Activated naive CD4-positive, alpha-beta T cell treated with anti-CD3 and anti-CD28 coated beads, Interleukin-2, amount 10 ng/mL, durations not matched to agents 7 days and 5 days (primary cell): Measurements from ENCODE around the gene SCN8A.

Experiments used
- CTCF ChIA-PET: fragments of 350-600 bp; sonication (Branson Sonifier 250); formaldehyde crosslinking; loops from one replicate; lab custom pipeline; 2021; ENCODE audit warnings: antibody characterized with exemption; lab: Charles Lee
- DNase-seq: peaks from one replicate; pipeline ENCODE4 v3.0.0-alpha.2; 2020
- H3K27ac Mint-ChIP-seq: one replicate; pipeline ENCODE4 v1.8.0; 2021; ENCODE audit warnings: mild to moderate bottlenecking, moderate library complexity, mixed read lengths
- H3K27me3 Mint-ChIP-seq: one replicate; pipeline ENCODE4 v1.8.0; 2021; ENCODE audit warnings: mild to moderate bottlenecking, mixed read lengths
- H3K36me3 Mint-ChIP-seq: one replicate; pipeline ENCODE4 v1.8.0; 2021; ENCODE audit warnings: mixed read lengths
- H3K4me1 Mint-ChIP-seq: one replicate; pipeline ENCODE4 v1.8.0; 2021; ENCODE audit warnings: mixed read lengths
- H3K4me3 Mint-ChIP-seq: one replicate; pipeline ENCODE4 v1.8.0; 2021; ENCODE audit warnings: mild to moderate bottlenecking, moderate library complexity, mixed read lengths
- H3K9me3 Mint-ChIP-seq: one replicate; pipeline ENCODE4 v1.8.0; 2021; ENCODE audit warnings: mixed read lengths

SCN8A gene

DNA sequence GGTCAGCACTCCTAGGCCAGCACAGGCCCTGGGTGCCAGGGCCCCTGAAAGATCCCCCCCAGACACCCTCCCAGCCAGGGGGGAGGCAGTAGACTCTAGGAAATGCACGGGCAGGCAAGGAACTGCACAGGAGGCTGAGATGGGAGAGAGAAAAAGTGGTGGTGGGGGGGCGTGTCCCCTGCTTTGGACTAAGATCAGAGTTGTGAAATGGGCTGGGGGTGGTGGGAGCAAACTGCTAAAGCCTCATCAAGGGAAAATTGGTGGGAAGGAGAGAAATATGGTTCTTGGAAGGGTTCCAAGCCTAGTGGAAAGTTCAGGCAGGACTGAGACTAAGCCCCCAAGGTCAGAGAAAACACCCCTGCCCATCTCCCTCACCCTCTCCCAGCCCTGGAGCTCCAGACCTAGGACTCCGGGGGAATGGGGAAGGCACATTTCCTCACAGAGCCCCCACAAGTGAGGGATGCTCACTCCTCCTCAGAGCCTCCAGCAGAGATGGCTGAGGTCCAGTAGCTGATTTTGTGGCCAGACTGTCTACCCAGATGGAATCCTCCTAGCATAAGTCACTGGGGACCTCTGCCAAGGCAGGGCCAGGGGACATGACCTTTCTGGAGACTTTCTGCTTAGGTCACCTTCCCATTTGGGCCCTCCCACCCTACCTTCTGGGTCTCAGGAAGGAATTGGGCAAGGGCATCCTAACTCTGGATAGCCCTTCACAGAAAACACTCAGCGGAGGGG is 227.7 kb downstream of the SCN8A start:
- Mint-ChIP-seq H3K4me3 (no peak overlapping the region), H3K36me3 (no peaks in the 10 kb centered on the region), H3K27ac (no peak overlapping the region), H3K4me1 (peaks cover 11% of the 10 kb centered on the region), H3K9me3 (no peaks in the 10 kb centered on the region), H3K27me3 (peaks cover 72% of the 10 kb centered on the region)
- DNase-seq, result no peak
- CTCF ChIA-PET, result interaction anchor here (2.5 kb wide), 1 partner anchor 400 kb away, joined by 5 read pairs; no protein-coding TSS in a partner anchor

- H3K4me3 Mint-ChIP-seq, result peak overlapping the region; percentile 63
- CTCF ChIA-PET, result interaction anchor here (1.2 to 2.5 kb wide), 5 partner anchors 10 to 401 kb away, joined by 4 to 6 read pairs (median 4); no protein-coding TSS in a partner anchor
- DNase-seq, result no peak
- no peaks in the 10 kb centered on the region for H3K9me3 Mint-ChIP-seq
- peaks cover 75% of the 10 kb centered on the region for H3K27me3 Mint-ChIP-seq
- H3K36me3 Mint-ChIP-seq, result no peaks in the 10 kb centered on the region
- H3K4me1 Mint-ChIP-seq, result peaks cover 9% of the 10 kb centered on the region
- H3K27ac Mint-ChIP-seq, result no peak overlapping the region
Observed at GRCh38 chr12:51819736-51820525, 228.9 kb downstream of the SCN8A start.

DNA sequence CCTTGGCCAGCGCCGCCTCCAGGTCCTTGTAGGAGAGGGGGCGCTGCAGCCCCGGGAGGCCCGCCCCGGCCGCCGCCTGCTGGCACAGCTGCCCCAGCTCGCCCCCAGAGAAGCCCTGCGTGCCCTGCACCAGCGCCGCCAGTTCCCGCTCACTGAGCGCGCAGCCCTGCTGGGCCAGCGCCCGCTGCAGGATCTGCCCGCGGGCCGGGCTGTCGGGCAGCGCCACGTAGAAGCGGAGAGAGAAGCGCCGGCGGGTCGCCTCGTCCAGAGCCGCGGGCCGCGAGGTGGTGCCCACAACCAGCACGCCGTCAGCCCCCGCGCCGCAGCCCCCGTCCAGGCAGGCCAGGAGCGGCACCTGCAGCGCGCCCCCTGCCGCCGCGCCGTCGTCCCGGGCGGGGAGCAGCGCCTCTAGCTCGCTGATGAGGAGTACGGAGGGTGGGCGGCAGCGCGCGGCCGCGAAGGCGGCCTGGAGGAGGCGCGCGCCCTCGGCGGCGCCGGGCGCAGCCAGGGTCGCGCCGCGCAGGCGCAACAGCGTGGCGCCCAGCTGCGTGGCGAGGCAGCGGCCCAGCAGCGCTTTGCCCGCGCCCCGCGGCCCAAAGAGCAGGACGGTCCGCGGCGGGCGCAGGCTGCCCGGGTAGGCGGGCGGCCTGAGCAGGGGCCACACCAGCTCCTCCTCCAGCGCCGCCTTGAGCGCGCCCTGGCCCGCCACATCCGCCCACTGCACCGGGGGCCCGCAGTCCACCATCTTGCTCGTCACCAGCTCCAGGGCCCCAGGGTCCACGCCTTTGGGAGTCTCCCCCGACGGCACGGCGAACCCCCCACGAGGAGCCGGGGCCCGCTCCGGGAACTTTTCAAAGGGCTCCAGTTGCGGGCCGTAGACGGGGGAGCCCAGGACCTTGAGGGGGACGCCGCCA is 229.8 kb downstream of the SCN8A start:
- CTCF ChIA-PET, result interaction anchor here (1.2 to 2.5 kb wide), 5 partner anchors 11 to 402 kb away, joined by 4 to 6 read pairs (median 4); no protein-coding TSS in a partner anchor
- DNase-seq, result peak; percentile 79
- no peaks in the 10 kb centered on the region for H3K9me3 Mint-ChIP-seq
- H3K36me3 Mint-ChIP-seq, result no peaks in the 10 kb centered on the region
- H3K4me3 Mint-ChIP-seq, result peak overlapping the region; percentile 63
- peaks cover 8% of the 10 kb centered on the region for H3K4me1 Mint-ChIP-seq
- no peak overlapping the region for H3K27ac Mint-ChIP-seq
- H3K27me3 Mint-ChIP-seq, result peaks cover 71% of the 10 kb centered on the region

DNA sequence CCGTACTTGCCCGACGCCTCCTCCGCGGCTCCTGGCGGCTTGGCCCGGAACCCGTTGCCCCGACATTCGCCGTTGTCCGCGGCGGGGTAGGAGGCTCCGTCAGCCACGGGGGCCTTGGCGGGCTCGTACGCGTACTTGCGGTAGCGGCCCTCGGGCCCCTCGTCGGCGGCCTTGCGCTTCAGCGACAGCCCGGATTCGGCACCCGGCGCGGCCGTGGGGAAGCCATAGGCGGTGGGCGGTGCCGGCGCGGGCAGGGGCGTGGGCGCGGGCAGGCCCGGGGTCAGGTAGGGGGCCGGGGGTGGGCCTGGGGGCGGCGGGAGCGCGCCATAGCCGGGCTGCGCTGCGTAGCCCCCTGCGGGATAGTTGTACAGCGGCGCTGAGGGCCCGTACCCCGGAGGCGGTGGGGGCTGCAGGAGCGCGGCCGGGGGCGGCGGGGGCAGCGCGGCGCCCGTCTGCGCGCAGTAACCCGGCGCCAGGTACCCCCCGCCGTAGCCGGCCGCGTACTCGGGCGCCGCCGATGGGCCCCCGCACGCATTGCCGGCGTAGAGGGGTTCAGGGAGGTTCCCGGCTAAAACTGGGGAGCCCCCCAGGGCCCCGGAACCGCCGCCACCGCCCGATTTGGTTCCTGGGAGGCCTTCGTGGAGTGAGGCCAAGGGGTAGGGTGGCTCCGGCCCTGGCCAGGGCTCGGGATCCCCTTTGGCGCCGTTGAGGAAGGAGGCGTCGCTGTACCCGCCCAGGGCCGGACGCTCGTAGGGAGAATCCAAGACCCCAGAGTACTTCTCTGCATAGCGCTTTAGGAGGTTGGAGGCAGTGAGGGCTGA is 230.6 kb downstream of the SCN8A start:
- no peak for DNase-seq
- Mint-ChIP-seq H3K4me1 (peaks cover 8% of the 10 kb centered on the region), H3K9me3 (no peaks in the 10 kb centered on the region), H3K27ac (no peak overlapping the region), H3K27me3 (peaks cover 62% of the 10 kb centered on the region), H3K4me3 (peak overlapping the region; percentile 45), H3K36me3 (no peaks in the 10 kb centered on the region)
- CTCF ChIA-PET, result interaction anchor here (1.3 to 3.4 kb wide), 3 partner anchors 10 to 401 kb away, joined by 4 to 25 read pairs (median 6); no protein-coding TSS in a partner anchor

DNA sequence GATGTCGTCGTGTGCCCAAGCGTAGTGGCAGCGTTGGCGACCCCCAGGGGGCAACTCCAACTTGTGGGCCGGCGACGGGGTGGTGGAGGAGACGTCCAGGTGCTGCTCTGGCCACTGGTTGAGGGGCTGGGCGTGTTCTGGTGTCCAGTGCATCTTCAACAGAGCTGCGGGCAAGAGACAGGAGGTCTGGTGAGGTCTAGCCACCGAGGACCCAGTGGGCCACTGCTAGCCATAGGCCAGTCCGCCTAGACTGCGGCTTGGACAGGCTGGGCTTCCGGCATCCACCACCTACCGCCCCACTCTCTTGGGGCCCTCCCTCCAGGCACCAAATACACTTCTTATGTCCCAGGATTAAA is 231.2 kb downstream of the SCN8A start:
- DNase-seq, result no peak
- peaks cover 56% of the 10 kb centered on the region for H3K27me3 Mint-ChIP-seq
- CTCF ChIA-PET, result interaction anchor here (3.4 kb wide), 1 partner anchor 402 kb away, joined by 25 read pairs; no protein-coding TSS in a partner anchor
- no peaks in the 10 kb centered on the region for H3K36me3 Mint-ChIP-seq
- no peaks in the 10 kb centered on the region for H3K9me3 Mint-ChIP-seq
- H3K4me1 Mint-ChIP-seq, result peaks cover 14% of the 10 kb centered on the region
- peak overlapping the region; percentile 45 for H3K27ac Mint-ChIP-seq
- peak overlapping the region; percentile 45 for H3K4me3 Mint-ChIP-seq

GRCh38 chr12:51822956-51823355 is 231.9 kb downstream of the SCN8A start:
- Mint-ChIP-seq H3K27ac (no peak overlapping the region), H3K4me3 (peak overlapping the region; percentile 21), H3K4me1 (peaks cover 21% of the 10 kb centered on the region), H3K9me3 (no peaks in the 10 kb centered on the region), H3K36me3 (no peaks in the 10 kb centered on the region), H3K27me3 (peaks cover 50% of the 10 kb centered on the region)
- CTCF ChIA-PET, result interaction anchor here (0.6 to 3.4 kb wide), 4 partner anchors 9 to 403 kb away, joined by 3 to 25 read pairs (median 4); partner anchors contain the start of gene SLC4A8
- DNase-seq, result no peak

DNA sequence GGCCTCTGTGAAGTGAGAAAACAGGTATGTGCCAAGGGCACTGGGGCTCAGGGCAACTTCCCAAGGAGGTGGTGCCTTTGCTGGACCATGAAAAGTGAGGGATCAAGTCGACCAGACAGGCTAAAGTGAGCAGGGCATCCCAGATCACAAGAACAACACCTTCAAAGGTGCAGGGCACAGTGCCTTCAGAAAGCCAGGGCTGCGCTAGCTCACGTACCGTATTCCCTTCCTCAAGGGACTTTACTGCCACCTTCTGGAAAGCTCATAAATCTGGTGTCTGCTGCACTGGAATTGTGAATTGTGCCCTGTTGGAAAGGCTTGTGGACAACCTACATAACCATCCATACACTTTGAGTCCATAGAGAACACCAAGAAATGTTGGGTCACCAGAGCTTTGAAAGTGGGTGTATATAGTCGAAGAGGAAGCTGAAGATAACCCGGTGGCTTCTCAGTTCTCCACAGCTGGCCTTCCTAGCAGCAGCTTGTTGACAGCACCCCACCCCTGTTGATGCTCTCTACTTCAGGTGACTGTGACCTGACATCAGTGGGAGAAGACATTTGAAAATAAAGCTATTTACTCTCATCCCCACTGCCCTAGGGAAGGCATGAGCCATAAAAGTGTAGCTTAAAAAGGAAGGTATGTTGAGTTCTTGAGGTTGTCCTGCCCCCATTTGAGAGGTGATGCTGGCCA is 233.0 kb downstream of the SCN8A start:
- CTCF ChIA-PET, result interaction anchor here (0.6 to 3.4 kb wide), 16 partner anchors 8 to 404 kb away, joined by 3 to 25 read pairs (median 3); partner anchors contain the start of gene SLC4A8
- no peak overlapping the region for H3K4me3 Mint-ChIP-seq
- H3K27ac Mint-ChIP-seq, result no peak overlapping the region

GRCh38 chr12:51825216-51825615 is 234.2 kb downstream of the SCN8A start:
- no peak overlapping the region for H3K4me3 Mint-ChIP-seq
- CTCF ChIA-PET, result interaction anchor here (1.2 to 3.4 kb wide), 3 partner anchors 11 to 405 kb away, joined by 5 to 25 read pairs (median 5); no protein-coding TSS in a partner anchor

More for the DNA sequence above, 233.0 kb downstream of the SCN8A start:
- DNase-seq, result peak; percentile 37
- Mint-ChIP-seq H3K9me3 (no peaks in the 10 kb centered on the region), H3K4me1 (peaks cover 29% of the 10 kb centered on the region), H3K36me3 (no peaks in the 10 kb centered on the region), H3K27me3 (peaks cover 50% of the 10 kb centered on the region)

DNA sequence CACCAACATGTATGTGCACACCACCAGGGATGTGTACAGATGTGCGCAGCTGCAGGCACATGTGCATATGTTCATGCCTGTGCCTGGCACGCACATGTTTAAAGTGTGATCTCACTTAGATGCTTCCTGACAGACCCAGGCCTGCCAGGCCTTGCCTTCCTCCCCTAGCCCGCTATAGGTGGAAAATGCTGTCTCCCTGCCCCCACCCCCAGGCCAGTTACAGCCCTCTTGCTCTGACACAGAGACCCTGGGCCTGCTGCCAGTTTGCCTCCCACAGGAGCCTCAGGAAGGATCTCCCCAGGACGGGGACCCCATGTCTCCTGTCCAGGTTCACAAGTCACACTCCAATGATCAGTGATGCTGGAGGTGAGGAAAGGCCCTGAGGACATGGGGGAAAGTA is 235.8 kb downstream of the SCN8A start:
- Mint-ChIP-seq H3K4me1 (peaks cover 24% of the 10 kb centered on the region), H3K4me3 (no peak overlapping the region), H3K27me3 (peaks cover 63% of the 10 kb centered on the region), H3K27ac (no peak overlapping the region), H3K9me3 (no peaks in the 10 kb centered on the region), H3K36me3 (no peaks in the 10 kb centered on the region)
- DNase-seq, result no peak
- CTCF ChIA-PET, result no interaction called here

More at GRCh38 chr12:51825216-51825615, 234.2 kb downstream of the SCN8A start:
- Mint-ChIP-seq H3K9me3 (no peaks in the 10 kb centered on the region), H3K4me1 (peaks cover 24% of the 10 kb centered on the region), H3K36me3 (no peaks in the 10 kb centered on the region), H3K27ac (no peak overlapping the region), H3K27me3 (peaks cover 50% of the 10 kb centered on the region)
- no peak for DNase-seq

GRCh38 chr12:51827925-51828818 is 237.1 kb downstream of the SCN8A start:
- no peaks in the 10 kb centered on the region for H3K36me3 Mint-ChIP-seq
- peak overlapping the region; percentile 34 for H3K27ac Mint-ChIP-seq
- DNase-seq, result peak; percentile 60
- H3K27me3 Mint-ChIP-seq, result peaks cover 64% of the 10 kb centered on the region
- CTCF ChIA-PET, result interaction anchor here (0.9 kb wide), 1 partner anchor 407 kb away, joined by 4 read pairs; no protein-coding TSS in a partner anchor
- H3K4me1 Mint-ChIP-seq, result peaks cover 36% of the 10 kb centered on the region
- H3K9me3 Mint-ChIP-seq, result no peaks in the 10 kb centered on the region
- no peak overlapping the region for H3K4me3 Mint-ChIP-seq

DNA sequence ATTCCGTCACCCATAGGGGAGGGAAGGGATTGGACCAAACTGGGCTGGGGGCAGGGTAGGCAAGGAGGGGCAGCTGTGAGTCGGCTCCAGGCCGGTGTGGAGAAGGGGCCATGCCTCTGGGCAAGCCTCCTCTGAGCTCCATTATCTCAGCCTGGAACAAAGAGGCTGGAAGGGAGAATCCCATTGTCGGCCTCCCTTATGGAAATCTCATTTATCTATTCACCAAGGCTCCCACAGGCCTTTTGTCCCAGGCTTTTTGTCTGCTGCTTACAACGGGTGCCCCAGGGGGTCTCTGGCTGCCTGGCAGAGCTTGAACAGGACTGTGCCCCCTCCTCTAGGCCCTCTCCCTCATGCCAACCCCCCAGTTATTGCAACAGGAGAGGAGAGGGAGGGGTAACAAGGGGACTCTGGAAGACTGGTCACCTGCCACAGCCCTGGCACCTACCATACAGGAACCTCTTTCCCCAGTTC is 238.0 kb downstream of the SCN8A start:
- H3K27me3 Mint-ChIP-seq, result peaks cover 69% of the 10 kb centered on the region
- no peak for DNase-seq
- no peaks in the 10 kb centered on the region for H3K36me3 Mint-ChIP-seq
- H3K4me1 Mint-ChIP-seq, result peaks cover 44% of the 10 kb centered on the region
- CTCF ChIA-PET, result interaction anchor here (0.7 to 0.9 kb wide), 3 partner anchors 196 to 430 kb away, joined by 3 to 4 read pairs (median 3); no protein-coding TSS in a partner anchor
- no peak overlapping the region for H3K27ac Mint-ChIP-seq
- no peaks in the 10 kb centered on the region for H3K9me3 Mint-ChIP-seq
- no peak overlapping the region for H3K4me3 Mint-ChIP-seq
